ENCODE data around the gene TBC1D22A. TPM values are rescaled to one million over a fixed set of nuclear protein-coding genes. Genes with fewer than 3 reads are reported as not detected.

TBC1D22A gene
- total RNA-seq, 4 donors from 2014 or later = 10.8 to 32.2 (median 22.3) TPM

DNA sequence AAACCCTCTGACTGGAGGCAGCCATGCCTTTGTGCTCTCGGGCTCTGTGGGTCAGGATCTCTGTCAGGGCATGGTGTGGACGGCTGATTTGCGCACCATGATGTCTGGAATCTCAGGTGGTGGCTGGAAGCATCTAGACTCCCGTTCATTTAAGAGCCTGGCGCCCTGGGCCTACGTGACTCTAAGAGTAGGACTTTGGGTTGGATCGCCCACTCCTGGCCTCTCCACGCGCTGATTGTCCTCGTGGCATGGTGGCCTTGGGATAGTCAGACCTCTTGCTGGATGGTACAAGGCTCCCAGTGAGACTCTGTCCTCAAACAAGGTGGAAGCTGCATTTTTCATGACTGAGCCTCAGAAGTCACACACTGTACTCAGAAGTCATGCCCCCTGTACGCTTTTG, 224.3 kb downstream of the TBC1D22A start:
- TF ChIP-seq, protein P1, sequence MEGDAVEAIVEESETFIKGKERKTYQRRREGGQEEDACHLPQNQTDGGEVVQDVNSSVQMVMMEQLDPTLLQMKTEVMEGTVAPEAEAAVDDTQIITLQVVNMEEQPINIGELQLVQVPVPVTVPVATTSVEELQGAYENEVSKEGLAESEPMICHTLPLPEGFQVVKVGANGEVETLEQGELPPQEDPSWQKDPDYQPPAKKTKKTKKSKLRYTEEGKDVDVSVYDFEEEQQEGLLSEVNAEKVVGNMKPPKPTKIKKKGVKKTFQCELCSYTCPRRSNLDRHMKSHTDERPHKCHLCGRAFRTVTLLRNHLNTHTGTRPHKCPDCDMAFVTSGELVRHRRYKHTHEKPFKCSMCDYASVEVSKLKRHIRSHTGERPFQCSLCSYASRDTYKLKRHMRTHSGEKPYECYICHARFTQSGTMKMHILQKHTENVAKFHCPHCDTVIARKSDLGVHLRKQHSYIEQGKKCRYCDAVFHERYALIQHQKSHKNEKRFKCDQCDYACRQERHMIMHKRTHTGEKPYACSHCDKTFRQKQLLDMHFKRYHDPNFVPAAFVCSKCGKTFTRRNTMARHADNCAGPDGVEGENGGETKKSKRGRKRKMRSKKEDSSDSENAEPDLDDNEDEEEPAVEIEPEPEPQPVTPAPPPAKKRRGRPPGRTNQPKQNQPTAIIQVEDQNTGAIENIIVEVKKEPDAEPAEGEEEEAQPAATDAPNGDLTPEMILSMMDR (IDR thresholded peaks at IDR 0.05; ENCODE audit: low read depth) = no peak

DNA sequence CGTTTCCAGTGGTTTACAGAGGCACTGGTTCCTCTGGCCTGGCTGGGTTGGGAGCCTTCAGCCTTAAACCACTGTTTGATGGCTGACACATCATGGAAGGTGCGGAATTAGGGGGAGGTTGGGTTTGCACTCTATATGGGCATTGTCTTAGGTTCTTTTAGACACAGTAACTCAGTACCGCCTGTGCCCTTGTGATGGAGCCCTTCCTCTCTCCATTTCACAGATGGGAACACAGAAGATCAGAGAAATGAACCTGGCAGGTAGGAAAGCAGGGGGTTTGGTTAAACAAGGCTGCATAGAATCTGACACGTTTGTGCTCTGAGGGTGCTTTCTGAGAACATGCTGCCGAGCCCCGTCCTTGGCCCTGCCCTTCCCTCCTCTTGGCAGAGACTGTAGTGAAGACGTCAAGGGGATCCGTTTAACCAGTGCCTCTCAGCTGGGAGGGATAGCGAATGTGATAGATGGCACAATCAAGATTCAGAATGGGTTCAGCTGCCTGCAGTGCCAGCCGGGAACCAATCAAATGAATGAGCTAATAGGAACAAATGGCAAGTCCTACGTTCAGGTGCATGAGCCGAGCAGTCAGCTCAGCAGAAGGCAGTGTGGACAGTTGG, 228.6 kb downstream of the TBC1D22A start:
- TF ChIP-seq, protein P1 (IDR thresholded peaks at IDR 0.05; ENCODE audit: low read depth) = no peak

DNA sequence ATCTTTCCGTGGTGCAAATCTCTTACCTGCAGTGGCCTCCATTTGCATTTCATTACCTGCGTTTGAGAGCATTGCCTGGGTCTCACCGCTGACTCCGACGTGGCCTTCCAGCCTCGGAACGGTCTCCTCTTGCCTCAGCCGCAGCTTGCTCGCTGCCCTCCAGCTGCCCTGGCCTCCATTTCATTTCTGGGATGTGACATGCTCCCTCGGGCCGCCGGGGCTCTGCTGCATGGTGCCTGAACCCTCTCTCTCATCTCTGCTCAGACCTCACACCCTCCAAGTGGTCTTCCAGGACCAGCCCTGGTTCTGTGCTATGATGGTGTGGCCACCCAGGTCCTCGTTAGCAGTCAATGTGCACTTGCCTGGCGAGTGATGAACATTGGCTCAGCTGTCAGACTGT, 229.2 kb downstream of the TBC1D22A start:
- TF ChIP-seq, protein P1 (IDR thresholded peaks at IDR 0.05; ENCODE audit: low read depth) = no peak

DNA sequence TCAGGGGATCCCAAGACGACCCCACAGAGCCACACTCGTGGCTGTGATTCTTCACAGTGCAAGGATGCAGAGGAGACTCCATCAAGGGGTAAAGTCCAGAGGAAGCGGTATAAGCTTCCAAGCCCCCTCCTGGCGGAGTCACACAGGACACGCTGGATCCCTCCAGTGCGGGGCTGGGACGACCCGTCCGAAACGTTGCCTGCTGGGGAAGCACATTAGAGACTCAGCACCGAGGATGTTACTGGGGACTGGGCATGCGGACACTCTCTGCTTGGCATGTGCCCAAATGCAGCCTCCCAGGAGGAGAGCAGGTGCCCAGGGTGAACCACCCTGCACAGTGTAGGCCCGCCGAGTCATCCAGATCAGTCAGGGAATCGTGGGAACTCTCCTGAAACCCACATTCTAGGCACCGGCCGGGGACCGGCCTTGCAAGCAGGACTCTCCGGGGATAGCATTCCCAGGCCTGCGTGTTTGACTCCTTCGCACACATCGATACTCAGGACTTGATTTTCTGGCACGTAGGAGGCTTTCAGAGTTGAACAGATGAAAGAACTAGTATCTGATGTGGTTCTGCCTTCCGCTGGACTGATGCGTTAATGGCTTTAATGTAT, 229.8 kb downstream of the TBC1D22A start:
- TF ChIP-seq, protein P1 (IDR thresholded peaks at IDR 0.05; ENCODE audit: low read depth) = no peak

DNA sequence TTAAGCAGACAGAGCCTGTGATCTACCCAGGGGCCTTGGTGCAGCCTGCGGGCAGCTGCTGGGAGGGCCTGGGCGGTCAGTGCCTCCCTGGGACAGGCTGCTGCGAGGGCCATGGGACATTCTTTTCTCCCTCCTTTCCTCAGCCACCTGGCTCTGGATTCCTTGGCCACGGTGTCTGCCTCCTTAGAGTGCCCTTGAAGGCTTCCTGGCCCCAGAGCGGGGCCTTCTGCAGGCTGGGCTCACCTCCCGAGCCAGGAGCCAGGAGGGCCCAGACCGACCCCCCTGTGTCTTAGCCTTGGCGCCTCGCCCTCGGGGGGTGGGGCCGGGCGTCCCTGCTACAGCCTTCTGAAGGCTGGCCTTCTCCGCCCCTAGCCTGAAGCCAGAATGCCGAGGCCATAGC, 231.2 kb downstream of the TBC1D22A start:
- TF ChIP-seq, protein P1 (IDR thresholded peaks at IDR 0.05; ENCODE audit: low read depth) = no peak

DNA sequence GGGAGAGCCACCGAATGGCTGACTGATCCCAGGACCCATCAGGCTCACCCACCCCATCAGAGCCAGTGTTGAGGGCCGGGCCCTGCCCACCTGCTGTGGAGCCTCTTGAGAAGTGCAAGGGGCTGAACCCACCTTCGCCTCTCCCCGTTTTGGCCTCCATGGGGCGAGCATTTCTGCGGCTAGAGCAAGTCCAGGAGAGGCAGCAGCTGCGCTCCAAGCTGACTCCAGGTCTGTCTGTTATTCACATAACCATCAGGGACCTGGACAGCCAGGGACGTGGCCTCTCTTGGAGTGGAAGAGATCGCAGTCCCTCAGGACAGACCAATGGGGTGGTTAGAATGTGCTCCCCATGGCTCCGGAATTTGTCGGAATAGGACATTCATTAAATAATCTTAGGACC, 231.8 kb downstream of the TBC1D22A start:
- TF ChIP-seq, protein P1 (IDR thresholded peaks at IDR 0.05; ENCODE audit: low read depth) = no peak

DNA sequence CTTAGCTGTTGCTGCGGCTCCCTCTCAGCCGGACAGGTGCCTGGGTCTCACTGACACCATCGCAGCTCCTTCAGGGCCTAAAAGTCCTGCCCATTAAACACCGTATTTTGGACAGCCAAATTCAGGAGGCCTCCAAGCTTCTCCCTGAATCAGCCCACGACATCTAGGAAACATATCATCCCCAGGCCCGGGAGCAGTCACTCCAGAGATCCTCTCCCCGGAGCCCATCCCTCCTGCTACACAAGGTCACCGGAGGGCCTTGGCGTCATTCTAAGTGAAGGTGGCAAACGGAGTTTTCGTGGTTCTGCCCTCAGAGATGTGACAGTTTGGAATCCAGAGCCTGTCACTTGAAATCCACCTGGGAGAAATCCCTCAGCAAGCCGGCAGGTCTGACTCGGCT, 232.5 kb downstream of the TBC1D22A start:
- TF ChIP-seq, protein P1 (IDR thresholded peaks at IDR 0.05; ENCODE audit: low read depth) = no peak
